Measurements from ENCODE around the gene SLC9A2. TPM values are rescaled to one million over a fixed set of nuclear protein-coding genes. Genes with fewer than 3 reads are reported as not detected.
A peak's percentile ranks its signal among the peaks of the same experiment; 100 is the strongest.

Gene SLC9A2
- total RNA-seq, 1 donor from 2014 or later = not detected

DNA sequence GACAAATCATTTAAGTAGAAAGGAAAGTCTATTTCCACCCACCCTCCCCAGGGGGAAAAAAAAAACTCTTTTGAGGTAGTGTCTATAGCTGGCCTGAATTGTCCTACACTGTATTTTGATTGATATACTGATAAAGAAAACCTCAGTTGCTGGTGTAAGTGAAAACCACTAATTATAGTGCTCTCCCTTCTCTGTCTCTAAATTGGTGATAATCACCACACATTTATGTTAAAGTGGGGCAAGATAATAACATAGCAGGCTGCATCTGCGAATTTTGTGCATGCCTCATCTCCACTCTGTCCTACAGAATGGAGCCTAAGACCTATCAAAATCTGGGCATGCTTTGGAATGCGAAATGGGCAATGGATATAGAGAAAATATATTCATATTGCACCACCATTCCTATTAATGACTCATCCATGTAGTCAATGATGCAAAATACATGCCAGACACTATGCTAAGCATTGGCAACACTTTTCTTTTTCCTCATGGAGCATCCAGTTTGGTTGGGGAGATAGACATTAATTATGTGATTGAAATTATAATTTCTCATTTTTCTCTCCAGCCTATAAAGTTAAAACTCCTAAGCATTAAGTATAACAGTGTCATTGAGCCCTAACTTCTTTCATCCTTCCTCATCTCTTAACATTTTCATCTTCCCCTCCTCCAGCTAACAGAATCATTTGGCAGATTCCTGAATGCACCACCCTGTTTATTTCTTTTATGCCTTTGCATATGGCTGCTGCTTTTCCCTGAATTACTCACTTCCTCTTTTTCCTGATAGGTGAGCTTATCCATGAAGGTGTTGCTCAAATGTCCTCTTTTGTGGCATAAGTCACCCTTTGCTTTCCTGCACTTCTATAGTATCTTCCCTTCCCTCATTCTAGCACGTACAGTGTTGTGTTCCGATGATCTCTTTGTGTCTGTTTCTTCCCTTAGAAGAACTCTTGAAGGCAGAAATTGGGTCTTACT, 58.2 kb downstream of the SLC9A2 start:
- no peak for DNase-seq

DNA sequence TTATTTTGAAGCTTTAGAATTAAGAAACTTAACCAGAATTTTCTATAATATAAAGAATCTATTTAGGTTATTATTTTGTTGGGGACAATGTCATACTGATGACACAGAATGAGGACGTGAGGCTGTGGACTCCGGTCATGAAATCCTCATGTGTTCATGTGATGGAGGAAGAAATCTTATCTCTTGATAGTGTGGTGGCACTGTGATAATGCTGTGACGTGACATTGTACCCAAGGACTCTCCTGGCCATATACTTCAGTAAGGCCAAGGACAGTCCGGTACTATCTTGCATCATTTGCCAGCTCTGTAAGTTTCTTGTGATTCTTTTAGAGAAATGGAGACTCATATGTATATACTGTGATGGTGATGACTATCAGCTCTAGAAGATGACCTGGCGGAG, 59.1 kb downstream of the SLC9A2 start:
- no peak for DNase-seq

DNA sequence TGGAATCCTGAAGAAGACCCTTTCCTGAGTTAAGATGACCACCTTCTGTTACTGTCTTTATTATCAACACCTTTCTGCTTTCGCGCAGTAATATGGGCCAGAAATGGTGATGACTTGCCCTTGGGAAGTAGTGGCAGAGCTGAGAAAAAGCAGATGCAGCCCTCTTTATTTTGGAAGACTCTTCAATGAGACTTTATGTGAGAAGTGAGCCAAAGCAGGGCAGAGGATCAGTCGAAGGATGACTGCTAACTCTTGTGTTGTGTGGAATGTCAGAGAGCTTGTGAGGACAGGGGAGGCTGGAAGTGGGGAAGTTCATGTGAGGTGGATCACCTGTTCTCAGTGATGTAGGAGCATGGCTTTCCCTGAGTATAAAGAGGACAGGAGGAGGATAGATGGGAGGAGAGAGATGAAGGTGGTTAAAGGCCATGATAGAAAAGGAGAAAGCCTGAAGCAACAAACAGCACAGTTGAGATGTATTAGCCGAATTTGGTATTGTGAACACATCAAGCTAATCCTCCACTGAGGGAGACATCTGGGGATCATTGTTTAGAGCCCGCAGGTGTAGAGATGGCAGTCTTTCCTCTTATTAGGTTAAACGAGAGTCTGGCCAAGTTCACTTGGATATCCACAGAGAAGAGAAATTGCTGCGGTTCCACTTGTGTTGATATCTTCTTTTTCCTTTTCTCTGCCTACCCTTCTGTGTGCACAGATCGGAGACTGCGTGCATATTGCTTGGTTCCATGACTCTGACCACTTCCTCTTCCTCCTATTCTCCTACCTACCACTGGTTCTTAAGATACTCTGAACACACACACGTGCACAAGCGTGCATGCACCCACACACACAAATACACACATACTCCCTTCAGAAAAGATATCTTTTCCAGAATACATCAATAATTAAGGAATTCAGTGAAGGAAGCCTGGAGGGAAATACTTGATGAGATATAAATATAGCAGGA, 67.4 kb downstream of the SLC9A2 start:
- DNase-seq = no peak

DNA sequence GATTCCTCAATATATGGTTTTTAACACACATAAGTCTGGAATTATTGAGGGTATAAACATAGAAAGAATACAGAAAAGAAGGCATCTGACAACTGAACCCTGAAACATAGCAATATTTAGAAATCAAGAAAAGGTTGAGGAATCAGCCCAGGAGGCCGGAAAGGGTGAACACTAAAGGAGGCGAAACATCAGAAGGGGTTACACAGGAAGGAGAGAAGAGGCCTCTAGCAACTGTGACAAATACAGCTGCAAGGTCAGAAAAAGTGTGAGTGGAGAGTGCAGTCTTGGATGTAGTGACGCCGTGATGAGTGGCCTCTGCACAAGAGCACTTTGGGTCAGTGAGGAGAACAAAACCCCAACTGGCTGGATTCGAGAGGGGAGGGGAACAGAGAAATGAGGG, 70.7 kb downstream of the SLC9A2 start:
- DNase-seq = no peak

DNA sequence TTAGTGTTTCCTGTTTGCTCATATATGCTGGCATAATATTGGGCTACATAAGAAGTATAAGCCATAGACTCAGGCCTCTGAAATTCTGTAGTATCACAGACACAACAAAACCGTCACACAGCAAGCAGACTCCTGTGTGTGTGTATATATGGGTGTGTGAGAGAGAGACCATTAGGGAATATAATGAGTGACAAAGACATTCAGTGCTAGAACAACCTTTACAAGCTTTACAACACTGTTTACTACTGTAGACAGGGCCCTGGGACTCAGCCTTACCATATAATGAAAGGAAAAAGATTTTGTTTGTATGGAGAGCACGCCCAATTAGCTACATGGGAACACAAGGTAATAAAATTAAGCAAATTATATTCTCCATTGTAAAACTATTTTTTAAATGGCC, 77.1 kb downstream of the SLC9A2 start:
- no peak for DNase-seq

DNA sequence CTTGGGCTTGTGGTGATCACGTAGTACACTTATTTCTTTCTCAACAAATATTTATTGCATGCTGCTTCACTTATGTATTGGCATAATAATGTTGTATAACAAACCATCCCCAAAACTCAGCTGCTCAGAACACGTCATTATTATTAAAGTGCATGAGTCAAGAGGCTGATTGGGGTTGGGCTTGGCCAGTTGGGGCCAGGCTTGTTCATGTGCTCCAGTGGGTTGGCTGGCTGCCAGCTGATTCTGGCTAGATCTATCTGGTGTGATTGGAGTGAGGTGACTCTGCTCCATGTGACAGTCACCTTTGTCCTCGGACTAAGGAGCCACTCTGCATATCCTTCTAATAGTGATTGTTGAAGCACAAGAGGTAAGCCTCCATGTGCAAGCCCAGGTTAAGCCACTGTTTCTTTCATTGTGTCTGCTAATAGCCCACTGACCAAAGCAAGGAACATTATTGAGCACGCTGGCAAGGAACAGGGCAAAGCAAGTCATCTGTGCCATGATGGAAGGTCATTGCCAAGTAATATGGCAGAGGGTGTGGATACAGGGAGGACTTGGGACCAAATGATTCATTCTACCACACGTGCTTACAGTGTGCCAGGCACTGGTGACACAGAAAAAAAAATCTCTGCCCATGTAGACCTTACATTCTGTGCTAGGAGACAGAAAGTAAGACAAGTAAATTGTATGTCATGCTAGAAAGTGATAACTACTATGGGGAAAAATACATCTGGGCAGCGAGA, 79.2 kb downstream of the SLC9A2 start:
- no peak for DNase-seq

DNA sequence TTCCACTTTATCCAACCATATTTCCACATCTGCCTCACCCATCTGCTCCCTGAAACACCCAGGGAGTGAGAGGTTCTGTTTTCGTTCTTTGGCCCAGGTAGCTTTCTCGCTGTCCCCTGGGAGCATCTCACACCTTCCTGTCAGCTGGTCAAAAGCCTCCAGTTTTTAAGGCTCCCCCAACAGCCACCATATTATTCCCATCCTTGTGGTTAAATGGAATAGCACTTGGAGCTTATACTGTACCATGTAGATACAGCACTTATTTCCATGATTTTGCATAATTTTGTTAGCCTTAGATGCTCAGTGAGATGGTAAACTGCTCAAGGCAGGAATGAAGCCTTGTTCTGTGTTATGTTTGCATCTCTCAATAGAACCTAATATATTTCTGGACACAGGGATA, 84.0 kb downstream of the SLC9A2 start:
- no peak for DNase-seq

DNA sequence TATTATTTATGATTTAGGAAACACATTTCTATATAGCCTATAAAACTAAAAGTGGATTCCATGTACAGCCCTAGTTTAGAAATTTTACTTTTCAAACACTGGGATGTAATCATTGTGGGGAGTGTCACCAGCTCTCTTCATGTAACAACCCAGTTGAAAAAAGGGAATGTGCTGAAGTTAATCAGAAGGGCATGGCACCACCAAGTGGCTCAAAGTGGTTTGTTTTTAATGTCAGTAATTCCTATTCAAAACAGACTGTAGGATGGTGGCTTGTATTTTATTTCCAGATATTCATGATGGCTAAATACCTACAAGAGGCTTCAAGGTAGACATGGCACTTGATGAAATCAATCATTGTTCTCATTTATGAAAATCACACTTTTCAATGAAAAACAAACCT, 84.4 kb downstream of the SLC9A2 start:
- DNase-seq = peak; percentile 30

DNA sequence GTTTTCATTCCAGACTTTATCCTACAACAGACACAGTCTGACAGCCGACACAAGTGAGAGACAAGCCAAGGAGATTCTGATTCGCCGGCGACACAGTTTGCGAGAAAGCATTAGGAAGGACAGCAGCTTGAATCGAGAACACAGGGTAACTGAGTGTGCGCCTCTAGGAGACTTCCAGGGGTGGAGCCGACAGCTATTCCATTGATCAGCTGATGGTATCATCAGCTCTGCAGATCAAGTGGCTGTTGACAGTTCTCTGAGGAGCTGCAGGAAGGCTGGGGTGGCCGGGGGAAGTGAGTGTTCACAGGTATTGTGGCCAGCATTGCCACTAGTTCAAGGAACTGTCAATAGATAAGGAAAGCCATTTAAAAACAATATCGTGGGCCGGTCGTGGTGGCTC, 85.2 kb downstream of the SLC9A2 start:
- no peak for DNase-seq

DNA sequence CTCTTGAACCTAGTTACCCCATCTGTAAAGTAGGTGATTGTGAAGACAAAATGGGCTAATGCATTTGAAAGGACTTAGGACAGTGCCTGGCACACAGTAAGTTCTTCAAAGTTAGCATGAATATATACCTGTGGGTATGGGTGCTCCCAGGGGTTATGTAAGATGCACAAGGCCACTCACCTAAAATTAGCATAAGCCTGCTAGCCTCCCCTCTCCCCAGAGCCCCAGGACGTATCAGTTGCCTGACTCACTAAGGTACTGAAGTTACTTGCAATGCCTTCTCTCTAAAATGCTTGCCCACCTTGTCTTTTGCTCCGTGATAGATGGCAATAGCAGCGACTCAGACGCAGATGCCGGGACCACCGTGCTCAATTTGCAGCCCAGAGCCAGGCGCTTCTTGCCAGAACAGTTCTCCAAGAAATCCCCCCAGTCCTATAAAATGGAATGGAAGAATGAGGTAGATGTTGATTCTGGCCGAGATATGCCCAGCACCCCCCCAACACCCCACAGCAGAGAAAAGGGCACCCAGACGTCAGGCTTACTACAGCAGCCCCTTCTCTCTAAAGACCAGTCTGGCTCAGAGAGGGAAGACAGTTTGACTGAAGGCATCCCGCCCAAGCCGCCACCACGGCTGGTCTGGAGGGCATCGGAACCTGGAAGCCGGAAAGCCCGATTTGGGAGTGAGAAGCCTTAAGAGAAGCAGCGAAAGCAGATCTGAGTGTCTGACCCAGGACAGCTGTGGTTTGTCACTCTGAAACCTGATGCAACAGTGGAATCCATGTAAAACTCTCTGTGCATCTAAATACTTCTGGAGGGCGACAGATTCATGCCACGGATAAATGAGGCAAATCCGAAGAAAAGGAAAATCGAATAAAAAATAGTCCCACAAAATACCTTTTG, 88.7 kb downstream of the SLC9A2 start:
- DNase-seq = no peak

DNA sequence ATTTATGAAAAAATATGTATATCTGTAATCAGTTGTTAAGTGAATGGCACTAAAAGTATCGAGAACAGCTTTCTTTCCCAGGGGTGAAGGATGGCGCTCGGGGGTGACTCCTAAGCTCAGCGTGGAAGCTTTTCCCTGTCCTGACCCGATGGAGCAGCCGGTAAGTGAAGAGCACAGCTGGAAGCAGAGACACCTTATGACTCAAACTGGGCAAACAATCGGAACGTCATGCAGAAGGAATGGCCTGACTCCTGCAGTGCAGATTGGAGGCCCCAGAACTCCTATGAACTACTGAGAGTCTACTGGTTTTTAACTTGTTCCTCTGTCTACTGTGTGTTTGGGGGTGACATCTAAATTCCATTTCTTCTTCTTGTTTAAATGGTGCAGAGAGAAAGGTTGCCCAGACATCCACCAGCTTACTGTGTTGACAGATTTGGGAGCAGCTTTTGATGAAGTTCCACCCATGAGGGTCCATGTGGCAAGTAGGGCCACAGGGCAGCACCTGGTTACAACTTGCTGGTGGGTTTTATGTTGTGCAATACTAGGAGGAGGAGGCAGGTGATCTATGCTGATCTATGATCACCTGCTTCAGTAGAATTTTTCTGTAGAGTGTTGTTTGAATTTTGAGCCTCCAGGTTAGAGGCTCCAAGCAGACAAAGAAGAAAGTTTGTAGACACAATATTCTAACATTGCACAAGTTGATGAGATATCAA, 89.7 kb downstream of the SLC9A2 start:
- no peak for DNase-seq

DNA sequence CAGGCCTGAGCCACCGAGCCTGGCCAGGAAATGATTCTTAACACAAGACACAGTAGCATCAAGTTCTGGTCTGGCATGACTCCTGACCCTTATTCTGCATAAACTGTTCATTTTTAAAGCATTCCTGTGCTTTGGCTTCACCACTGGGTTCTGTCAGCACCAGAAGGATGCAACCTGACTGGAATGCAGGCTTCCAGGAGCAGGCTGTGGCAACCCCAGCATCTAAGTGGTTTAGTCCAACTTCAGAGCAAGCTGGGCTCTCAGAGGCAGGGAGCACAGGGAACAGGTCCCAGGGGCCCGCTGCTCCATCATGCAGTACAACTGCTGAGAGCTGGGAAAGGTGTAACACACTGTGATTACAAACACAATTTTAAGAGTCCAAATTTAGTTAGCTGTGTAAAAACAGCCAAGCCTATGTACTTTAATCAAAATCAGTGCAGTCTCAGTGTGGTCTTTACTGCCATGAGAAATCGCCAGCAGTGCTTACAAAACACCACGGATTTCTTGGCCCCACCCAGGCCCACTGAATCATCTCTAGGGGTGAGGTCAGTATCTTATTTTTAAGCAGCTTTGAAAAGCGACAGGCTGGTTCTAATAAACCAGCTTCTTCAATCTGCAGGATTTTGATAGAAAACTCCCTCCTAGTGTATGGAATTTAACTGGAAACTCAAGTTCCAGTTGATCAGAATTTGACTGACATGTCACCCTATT, 98.1 kb downstream of the SLC9A2 start:
- DNase-seq = no peak

DNA sequence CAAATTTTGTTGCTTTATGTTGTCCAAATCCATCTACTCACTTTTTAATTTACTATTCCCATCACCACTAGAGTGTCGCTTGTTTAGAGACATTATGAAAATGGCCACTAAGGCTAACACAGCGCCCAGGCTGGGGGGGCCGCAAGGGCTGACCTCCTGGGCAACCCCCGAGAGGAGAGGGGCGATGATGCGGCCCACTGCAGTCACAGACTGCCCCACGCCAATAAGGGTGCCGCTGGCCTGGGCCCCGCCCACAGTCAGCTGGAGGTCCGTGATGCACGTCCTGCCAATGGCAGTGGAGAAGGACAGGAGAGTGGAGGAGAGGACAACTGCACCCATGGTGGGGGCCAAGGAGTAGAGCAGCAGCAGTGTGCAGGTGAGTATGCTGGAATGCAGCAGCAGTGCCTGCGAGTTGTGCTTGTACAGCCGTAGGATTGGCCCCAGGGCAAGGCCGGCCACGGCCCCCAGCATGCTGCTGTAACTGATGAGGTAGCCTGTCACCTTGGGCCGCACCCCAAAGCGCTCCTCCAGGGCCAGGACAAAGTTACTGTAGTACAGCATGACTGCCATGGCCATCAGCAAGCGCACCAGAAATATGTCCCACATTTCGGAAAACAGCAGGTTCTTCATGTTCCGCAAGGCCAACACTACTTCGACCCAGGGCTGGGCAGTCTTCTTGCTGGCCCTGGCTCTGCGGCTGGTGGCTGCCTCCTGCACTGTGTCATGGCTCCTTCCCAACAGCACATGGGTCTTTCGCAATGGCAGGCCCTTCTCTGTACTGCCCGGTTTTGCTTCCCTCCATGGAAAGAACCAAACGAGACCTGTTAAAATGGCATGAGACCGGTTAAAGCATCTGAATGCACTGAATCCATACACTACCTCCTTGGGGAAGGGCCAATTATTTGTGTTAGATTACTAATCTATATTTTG, 99.3 kb downstream of the SLC9A2 start:
- no peak for DNase-seq

DNA sequence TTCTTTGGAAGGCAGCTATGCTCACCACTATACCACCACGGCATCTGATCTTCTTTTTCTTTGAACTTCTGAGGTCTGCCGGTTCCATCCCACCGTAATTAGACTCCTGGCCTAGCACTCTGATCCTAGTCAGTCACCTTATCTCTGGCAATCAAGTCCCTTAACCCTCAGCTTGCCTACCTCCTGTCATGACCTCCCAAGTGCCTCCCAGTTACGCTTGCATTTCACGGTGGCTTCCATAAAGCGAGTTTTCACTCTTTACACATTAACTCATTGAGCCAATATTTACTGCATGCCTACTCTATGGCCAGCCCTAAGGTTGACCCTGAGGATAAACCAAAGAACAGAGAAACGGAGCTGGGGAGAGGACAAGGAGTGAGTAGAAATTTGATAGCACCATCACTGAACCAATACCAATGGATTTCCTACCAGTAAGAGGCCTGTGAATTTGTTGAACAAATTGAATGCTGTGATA, 104.7 kb downstream of the SLC9A2 start:
- DNase-seq = no peak

DNA sequence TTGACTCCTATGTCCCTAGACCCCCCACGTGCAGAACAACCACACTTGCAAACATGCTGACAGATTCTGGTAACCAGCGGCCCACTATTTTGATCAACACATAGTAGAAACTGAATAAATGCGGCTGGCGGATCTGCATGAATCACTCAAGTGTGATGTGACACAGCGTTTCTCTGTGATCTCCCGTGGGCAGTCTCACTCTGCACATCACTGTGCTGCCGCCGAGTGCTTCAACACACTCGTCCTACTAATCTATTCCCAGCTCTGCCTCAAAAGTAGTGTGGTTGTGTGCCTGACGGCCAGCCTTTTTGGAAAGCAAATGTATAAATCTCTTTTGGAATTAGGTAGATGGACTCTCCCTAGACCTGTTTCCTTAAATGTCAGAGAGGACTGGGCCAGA, 105.2 kb downstream of the SLC9A2 start:
- no peak for DNase-seq

DNA sequence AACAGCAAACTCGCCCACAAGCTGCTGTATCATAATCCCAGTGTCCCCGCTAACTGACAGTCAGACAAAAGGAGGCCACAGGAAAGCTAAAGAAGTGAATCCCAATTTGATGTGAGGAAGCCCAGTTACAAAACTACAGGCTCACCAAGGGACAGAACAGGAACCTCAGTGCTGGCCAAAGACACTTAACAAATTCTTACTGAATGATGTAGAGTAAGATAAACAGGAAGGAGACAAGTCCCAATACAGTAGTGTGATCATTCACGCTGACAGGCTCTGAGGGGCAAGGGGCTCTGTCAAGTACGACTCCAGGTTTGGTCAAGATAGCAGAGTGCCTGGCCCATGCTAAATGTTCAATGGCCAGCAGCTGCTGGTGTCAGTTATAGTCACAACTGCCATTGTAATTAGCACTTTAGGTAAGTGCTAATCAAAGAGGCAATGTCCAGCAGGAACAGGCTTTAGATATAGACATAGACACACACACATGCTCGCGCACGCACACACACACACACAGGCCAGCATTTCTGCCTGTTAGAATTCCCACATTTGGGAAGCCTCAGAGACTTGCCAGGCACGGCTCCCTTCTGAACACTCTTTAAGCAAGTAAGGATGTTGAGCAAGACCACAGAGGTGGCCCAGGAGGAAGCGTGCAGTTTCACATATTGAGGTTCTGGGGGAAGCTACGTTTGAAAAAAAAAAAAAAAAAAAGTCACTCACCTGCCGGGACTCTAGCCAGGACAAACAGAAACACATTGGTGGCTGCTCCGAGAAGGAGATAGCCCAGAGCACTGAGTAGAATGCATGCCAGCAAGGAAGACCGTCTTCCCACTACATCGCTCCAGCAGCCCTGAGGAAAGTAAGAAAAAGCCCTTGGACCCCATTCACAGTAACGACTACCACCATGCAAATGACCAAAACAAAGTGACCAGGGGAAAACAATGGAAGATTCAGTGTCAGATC, 107.1 kb downstream of the SLC9A2 start:
- no peak for DNase-seq

DNA sequence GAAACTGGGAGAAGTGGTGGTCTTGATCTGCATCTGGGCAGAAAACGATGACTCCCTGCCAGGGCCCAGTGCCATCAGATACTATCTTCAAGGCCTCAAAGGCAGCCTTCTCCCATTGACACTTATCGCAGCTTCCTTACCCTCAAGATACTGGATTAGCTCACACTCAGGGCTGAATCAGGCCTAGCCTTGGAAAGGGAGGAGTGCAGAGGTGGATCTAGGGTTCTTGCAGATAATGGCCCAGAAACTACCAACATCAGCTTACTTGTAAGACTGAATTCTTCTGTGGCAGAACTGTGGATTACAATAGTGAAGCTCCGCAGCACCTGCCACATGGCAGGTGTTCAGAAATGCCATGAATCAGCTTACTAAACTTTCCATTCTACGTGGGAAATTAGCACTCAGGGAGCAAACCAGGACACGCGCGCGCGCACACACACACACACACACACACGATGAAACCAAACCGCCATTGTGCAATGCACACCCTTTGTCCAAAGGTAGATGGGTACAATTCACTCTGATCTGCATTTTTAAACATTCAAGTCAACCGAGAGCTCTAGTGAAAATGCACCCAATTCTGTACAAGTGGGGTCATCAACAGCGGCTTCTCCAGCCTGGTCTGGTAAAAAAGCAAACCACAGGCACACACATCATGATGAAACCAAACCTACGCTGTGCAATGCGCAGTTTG, 116.2 kb downstream of the SLC9A2 start:
- peak; percentile 6 for DNase-seq
